A549 (cell line): ENCODE measurements around the gene KMO. TPM values are rescaled to one million over a fixed set of nuclear protein-coding genes. Genes with fewer than 3 reads are reported as not detected.

ENCODE experiments used
- BHLHE40 ChIP-seq: IDR thresholded peaks from 2 replicates; pipeline ENCODE4 v1.6.1; 2012; ENCODE audit warnings: low read depth, low read length, inconsistent platforms
- CBX2 ChIP-seq: fragments of 200-600 bp; sonication (generic); IDR thresholded peaks from 2 replicates; pipeline ENCODE4 v1.6.1; 2016; ENCODE audit warnings: low read depth, mild to moderate bottlenecking, borderline replicate concordance
- CEBPB ChIP-seq, 2 experiments: fragments of >200 bp in 1 of 2; sonication (Bioruptor Twin) in 1 of 2; formaldehyde crosslinking in 1 of 2; IDR thresholded peaks; 2 replicates each; pipeline ENCODE4 v1.6.1; 2012 to 2016
- CHD2 ChIP-seq: fragments of 150-350 bp; IDR thresholded peaks from 2 replicates; pipeline ENCODE4 v1.6.1; 2014; ENCODE audit warnings: low read length; ENCODE audit not compliant: partially characterized antibody
- CHD4 ChIP-seq: fragments of 200-600 bp; sonication (generic); IDR thresholded peaks from 2 replicates; pipeline ENCODE4 v1.6.1; 2016; ENCODE audit warnings: antibody characterized with exemption, mild to moderate bottlenecking, borderline replicate concordance
- EHF ChIP-seq: fragments of 250-450 bp; sonication (Bioruptor Pico); IDR thresholded peaks from 2 replicates; pipeline ENCODE4 v1.5.0; 2020; ENCODE audit warnings: mild to moderate bottlenecking
- EP300 ChIP-seq, 2 experiments: fragments of >200 bp; sonication (Bioruptor Twin); formaldehyde crosslinking; IDR thresholded peaks; 2 replicates in 1 of 2; 3 replicates in 1 of 2; pipeline ENCODE4 v1.6.1; 2016 to 2017
- FOSL2 ChIP-seq, 2 experiments: fragments of 450-650 bp in 1 of 2; fragments of >200 bp in 1 of 2; sonication (Bioruptor Twin) in 1 of 2; formaldehyde crosslinking; IDR thresholded peaks; 2 replicates each; pipeline versions ENCODE4 v1.5.0 to v1.6.1; 2016 to 2020; ENCODE audit warnings: mild to moderate bottlenecking in 1 of 2, moderate library complexity in 1 of 2
- HDAC2 ChIP-seq: fragments of 200-600 bp; sonication (generic); IDR thresholded peaks from 2 replicates; pipeline ENCODE4 v1.6.1; 2016
- HES2 ChIP-seq: fragments of >200 bp; sonication (Bioruptor Twin); formaldehyde crosslinking; IDR thresholded peaks from 2 replicates; pipeline ENCODE4 v1.6.1; 2016
- HOXB13 ChIP-seq: fragments of 250-450 bp; sonication (Bioruptor Pico); IDR thresholded peaks from 2 replicates; pipeline ENCODE4 v1.5.0; 2020; ENCODE audit warnings: low read depth, mild to moderate bottlenecking, moderate library complexity
- HOXB5 ChIP-seq: fragments of 250-450 bp; sonication (Bioruptor Pico); IDR thresholded peaks from 2 replicates; pipeline ENCODE4 v1.5.0; 2020; ENCODE audit warnings: mild to moderate bottlenecking, moderate library complexity
- KDM1A ChIP-seq: fragments of 200-600 bp; sonication (generic); IDR thresholded peaks from 2 replicates; pipeline ENCODE4 v1.6.1; 2016; ENCODE audit warnings: low read depth, mild to moderate bottlenecking
- KDM5A ChIP-seq: fragments of 200-600 bp; sonication (generic); IDR thresholded peaks from 2 replicates; pipeline ENCODE4 v1.6.1; 2016; ENCODE audit warnings: antibody characterized with exemption, mild to moderate bottlenecking
- MAFK ChIP-seq: fragments of 450-650 bp; IDR thresholded peaks from 2 replicates; pipeline ENCODE4 v1.6.1; 2014; ENCODE audit not compliant: partially characterized antibody
- MYC ChIP-seq: IDR thresholded peaks from 2 replicates; pipeline ENCODE4 v1.6.1; 2012; ENCODE audit warnings: mild to moderate bottlenecking, inconsistent platforms, low read length, improper control_type of control experiment, borderline replicate concordance
- NR3C1 ChIP-seq: fragments of >200 bp; sonication (Bioruptor Twin); formaldehyde crosslinking; IDR thresholded peaks from 3 replicates; pipeline ENCODE4 v1.6.1; 2017
- PHF8 ChIP-seq: fragments of 200-600 bp; sonication (generic); IDR thresholded peaks from 2 replicates; pipeline ENCODE4 v1.6.1; 2016; ENCODE audit warnings: low read depth, mild to moderate bottlenecking, antibody characterized with exemption, moderate library complexity, borderline replicate concordance
- POLR2A ChIP-seq: IDR thresholded peaks from 2 replicates; pipeline ENCODE4 v1.6.1; 2012; ENCODE audit warnings: mild to moderate bottlenecking, low read length
- POLR2AphosphoS2 ChIP-seq: conservative IDR thresholded peaks from 2 replicates; pipeline ENCODE4 v1.6.1; 2012; ENCODE audit warnings: low read length, improper control_type of control experiment, inconsistent platforms
- RFX5 ChIP-seq: fragments of 450-650 bp; IDR thresholded peaks from 2 replicates; pipeline ENCODE4 v1.7.1; 2014; ENCODE audit warnings: antibody characterized with exemption, mild to moderate bottlenecking, moderate library complexity
- SMC3 ChIP-seq: fragments of >200 bp; sonication (Bioruptor Twin); formaldehyde crosslinking; IDR thresholded peaks from 3 replicates; pipeline ENCODE4 v1.6.1; 2018; ENCODE audit warnings: inconsistent platforms
- SREBF2 ChIP-seq: fragments of 450-650 bp; IDR thresholded peaks from 2 replicates; pipeline ENCODE4 v1.6.1; 2014; ENCODE audit warnings: mild to moderate bottlenecking, moderate library complexity
- polyA plus RNA-seq, 4 experiments: library from polyadenylated mRNA; depleted of rRNA in 3 of 4; stranded (reverse); fragments of >200 nt; fragmentation: RNase III in 1 of 4; extraction: RNeasy Plus Mini Kit Qiagen cat#74134 plus additional on column Dnase treatment in 1 of 4; gene quantifications; 2 replicates in 3 of 4; 3 replicates in 1 of 4; pipeline ENCODE4 v1.2.3, GENCODE V29; 2011 to 2017
- TF ChIP-seq, protein P1 (sequence below): fragments of >200 bp; sonication (Bioruptor Twin); formaldehyde crosslinking; IDR thresholded peaks from 3 replicates; pipeline ENCODE4 v1.6.1; 2016
- TF ChIP-seq, protein P2 (sequence below): fragments of 450-650 bp; IDR thresholded peaks from 2 replicates; pipeline ENCODE4 v1.6.1; 2014; ENCODE audit warnings: antibody characterized with exemption
- TF ChIP-seq, protein P3 (sequence below): fragments of 250-450 bp; sonication (Bioruptor Pico); IDR thresholded peaks from 2 replicates; pipeline ENCODE4 v1.5.0; 2021; ENCODE audit warnings: mild to moderate bottlenecking, moderate library complexity, borderline replicate concordance

KMO gene
- polyA plus RNA-seq, 2 of the 4 experiments (the other 2 are of a cell fraction), result 0.35 to 0.47 TPM

DNA sequence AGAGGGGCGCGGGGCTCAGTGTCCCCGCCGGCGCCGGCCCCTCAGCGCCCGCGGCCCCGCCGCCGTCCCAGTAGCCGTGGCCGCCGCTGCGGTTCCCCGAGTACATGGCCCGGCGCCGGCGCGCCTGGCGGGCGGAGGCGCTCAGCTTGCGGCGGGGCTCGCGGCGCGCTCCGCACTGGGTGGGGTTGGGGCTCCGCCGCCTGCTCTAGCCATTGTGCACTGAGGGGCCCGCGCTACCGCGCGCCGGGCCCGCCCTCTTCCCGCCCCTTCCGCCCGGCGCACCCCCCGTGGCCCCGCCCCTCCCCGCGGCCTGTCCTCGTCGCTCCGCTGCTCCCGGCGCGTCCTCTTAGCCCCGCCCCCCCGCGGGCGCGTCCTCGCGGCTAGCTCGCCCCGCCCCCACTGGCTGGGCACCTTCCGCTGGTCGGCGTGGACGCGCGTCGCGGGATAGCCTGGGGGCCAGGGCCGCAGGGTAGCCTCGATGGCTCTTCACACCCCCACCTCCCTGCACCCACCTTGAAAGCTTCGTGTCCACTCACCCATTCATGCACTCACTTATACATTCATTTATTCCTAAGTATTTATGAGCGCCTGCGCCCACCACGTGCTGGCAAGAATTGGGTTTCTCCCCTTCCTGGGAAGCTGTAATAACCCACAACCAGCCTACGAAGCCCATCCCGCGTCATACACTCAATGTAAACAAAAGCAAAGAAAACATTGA, 108.1 kb downstream of the KMO start, which contains the start of the genes CHML and OPN3 (continued):
- TF ChIP-seq BHLHE40, result no peak
- TF ChIP-seq KDM5A, result no peak
- TF ChIP-seq MYC, result no peak
- no peak for TF ChIP-seq POLR2AphosphoS2
- TF ChIP-seq CBX2, result no peak
- peak; percentile 80 for TF ChIP-seq HOXB13
- no peak for TF ChIP-seq HDAC2
- no peak for TF ChIP-seq EP300 (IDR thresholded peaks at IDR 0.05)
- TF ChIP-seq, protein P1, sequence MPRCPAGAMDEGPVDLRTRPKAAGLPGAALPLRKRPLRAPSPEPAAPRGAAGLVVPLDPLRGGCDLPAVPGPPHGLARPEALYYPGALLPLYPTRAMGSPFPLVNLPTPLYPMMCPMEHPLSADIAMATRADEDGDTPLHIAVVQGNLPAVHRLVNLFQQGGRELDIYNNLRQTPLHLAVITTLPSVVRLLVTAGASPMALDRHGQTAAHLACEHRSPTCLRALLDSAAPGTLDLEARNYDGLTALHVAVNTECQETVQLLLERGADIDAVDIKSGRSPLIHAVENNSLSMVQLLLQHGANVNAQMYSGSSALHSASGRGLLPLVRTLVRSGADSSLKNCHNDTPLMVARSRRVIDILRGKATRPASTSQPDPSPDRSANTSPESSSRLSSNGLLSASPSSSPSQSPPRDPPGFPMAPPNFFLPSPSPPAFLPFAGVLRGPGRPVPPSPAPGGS, result peak; percentile 95; the same call in 2 of the 3 replicates
- TF ChIP-seq CEBPB (IDR thresholded peaks at IDR 0.05), result no peak
- TF ChIP-seq SMC3, result peak; percentile 15; the same call in 1 of the 3 replicates
- TF ChIP-seq POLR2A, result peak; percentile 87
- TF ChIP-seq CHD2, result no peak
- peak; percentile 89 for TF ChIP-seq EHF (CRISPR knock-in tag)
- no peak for TF ChIP-seq NR3C1
- TF ChIP-seq HES2, result no peak
- TF ChIP-seq, protein P2, sequence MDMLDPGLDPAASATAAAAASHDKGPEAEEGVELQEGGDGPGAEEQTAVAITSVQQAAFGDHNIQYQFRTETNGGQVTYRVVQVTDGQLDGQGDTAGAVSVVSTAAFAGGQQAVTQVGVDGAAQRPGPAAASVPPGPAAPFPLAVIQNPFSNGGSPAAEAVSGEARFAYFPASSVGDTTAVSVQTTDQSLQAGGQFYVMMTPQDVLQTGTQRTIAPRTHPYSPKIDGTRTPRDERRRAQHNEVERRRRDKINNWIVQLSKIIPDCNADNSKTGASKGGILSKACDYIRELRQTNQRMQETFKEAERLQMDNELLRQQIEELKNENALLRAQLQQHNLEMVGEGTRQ, result no peak
- TF ChIP-seq PHF8, result no peak
- no peak for TF ChIP-seq RFX5
- no peak for TF ChIP-seq SREBF2
- TF ChIP-seq MAFK, result no peak
- TF ChIP-seq, protein P3, sequence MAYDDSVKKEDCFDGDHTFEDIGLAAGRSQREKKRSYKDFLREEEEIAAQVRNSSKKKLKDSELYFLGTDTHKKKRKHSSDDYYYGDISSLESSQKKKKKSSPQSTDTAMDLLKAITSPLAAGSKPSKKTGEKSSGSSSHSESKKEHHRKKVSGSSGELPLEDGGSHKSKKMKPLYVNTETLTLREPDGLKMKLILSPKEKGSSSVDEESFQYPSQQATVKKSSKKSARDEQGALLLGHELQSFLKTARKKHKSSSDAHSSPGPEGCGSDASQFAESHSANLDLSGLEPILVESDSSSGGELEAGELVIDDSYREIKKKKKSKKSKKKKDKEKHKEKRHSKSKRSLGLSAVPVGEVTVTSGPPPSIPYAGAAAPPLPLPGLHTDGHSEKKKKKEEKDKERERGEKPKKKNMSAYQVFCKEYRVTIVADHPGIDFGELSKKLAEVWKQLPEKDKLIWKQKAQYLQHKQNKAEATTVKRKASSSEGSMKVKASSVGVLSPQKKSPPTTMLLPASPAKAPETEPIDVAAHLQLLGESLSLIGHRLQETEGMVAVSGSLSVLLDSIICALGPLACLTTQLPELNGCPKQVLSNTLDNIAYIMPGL, result no peak
- TF ChIP-seq CHD4, result no peak
- TF ChIP-seq FOSL2 (IDR thresholded peaks at IDR 0.05), result no peak
- no peak for TF ChIP-seq FOSL2 (CRISPR knock-in tag; IDR thresholded peaks at IDR 0.05)
- TF ChIP-seq KDM1A, result no peak
- TF ChIP-seq HOXB5 (CRISPR knock-in tag), result peak; percentile 83
